ENCODE results near the gene MEG3. TPM values are rescaled to one million over a fixed set of nuclear protein-coding genes. Genes with fewer than 3 reads are reported as not detected.
A peak's percentile ranks its signal among the peaks of the same experiment; 100 is the strongest.

MEG3 gene
- polyA plus RNA-seq, 1 donor from 2014 or later = not detected

DNA sequence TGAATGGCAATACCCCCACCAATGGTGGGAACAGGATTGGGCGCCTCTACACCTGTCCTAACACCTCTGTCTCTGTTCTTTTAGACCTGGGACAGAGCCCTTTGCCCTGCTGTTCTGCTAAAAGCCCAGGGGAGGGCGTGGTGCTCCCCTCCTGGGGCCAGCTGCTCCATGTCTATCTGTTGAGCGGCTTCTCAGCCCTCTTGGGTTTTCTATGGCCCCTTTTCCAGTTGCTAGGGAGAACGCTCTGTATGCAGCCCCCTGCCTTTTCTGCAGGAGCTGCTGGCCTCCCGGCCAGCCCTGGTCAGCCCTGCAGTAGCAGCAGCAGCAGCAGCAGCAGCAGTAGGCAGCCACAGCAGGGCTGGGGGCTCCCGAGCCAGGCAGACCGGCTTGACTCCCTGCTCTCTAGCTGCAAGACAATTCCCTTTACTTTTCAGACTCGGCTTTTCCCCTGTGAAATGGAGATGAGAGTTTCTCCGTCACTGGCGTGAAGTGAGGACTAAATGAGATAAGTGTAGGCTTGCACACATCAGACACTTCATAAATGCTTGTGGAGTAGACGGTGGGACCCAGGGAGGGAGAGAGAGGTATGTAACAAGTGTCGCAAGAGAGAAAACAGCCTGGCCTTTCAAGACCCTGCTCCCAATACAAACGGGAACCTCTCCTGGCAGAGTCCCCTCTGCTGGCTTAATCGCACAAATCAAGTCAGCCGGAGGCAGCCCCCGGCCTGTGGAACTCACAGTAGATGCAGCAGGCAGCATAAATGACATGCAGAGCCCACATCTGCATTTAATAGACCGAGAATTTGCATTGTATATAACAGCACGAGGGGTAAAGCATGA lies 76.6 kb downstream of the MEG3 start:
- Histone ChIP-seq H3F3A (ENCODE audit: insufficient read depth, low read length, poor library complexity, severe bottlenecking) (no peaks in the 10 kb centered on the region), H4K20me1 (ENCODE audit: insufficient read depth) (no peaks in the 10 kb centered on the region), H3K4me2 (ENCODE audit: low read length) (peak overlapping the region; percentile 41), H3K36me3 (ENCODE audit: insufficient read depth, low read length) (no peaks in the 10 kb centered on the region), H3K27ac (ENCODE audit: low read length) (peak overlapping the region; percentile 72), H3K4me3 (ENCODE audit: low read length) (peak overlapping the region; percentile 50), H3K9me2 (ENCODE audit: insufficient read depth, low read length) (no peaks in the 10 kb centered on the region), H3K9ac (ENCODE audit: low read length) (peak overlapping the region; percentile 56), H3K9me3 (ENCODE audit: low read length) (no peaks in the 10 kb centered on the region), H3K27me3 (ENCODE audit: insufficient read depth, low read depth, low read length) (no peaks in the 10 kb centered on the region), H3K79me2 (replicated peaks; ENCODE audit: insufficient read depth, low read length) (no peaks in the 10 kb centered on the region), H2AFZ (ENCODE audit: low read depth, low read length) (no peak overlapping the region)
- TF ChIP-seq, protein P1, sequence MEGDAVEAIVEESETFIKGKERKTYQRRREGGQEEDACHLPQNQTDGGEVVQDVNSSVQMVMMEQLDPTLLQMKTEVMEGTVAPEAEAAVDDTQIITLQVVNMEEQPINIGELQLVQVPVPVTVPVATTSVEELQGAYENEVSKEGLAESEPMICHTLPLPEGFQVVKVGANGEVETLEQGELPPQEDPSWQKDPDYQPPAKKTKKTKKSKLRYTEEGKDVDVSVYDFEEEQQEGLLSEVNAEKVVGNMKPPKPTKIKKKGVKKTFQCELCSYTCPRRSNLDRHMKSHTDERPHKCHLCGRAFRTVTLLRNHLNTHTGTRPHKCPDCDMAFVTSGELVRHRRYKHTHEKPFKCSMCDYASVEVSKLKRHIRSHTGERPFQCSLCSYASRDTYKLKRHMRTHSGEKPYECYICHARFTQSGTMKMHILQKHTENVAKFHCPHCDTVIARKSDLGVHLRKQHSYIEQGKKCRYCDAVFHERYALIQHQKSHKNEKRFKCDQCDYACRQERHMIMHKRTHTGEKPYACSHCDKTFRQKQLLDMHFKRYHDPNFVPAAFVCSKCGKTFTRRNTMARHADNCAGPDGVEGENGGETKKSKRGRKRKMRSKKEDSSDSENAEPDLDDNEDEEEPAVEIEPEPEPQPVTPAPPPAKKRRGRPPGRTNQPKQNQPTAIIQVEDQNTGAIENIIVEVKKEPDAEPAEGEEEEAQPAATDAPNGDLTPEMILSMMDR (IDR thresholded peaks at IDR 0.05; ENCODE audit: poor library complexity, severe bottlenecking) = peak; percentile 40
- TF ChIP-seq EP300 (conservative IDR thresholded peaks at IDR 0.05; ENCODE audit: poor library complexity, severe bottlenecking) (peak; percentile 22), SMC3 (conservative IDR thresholded peaks at IDR 0.05; ENCODE audit: poor library complexity) (peak; percentile 68), EZH2 (IDR thresholded peaks at IDR 0.05; ENCODE audit: borderline replicate concordance, insufficient read depth, low read length, poor library complexity, severe bottlenecking) (no peak), POLR2AphosphoS5 (IDR thresholded peaks at IDR 0.05) (peak; percentile 16), RAD21 (conservative IDR thresholded peaks at IDR 0.05) (peak; percentile 57), MXI1 (conservative IDR thresholded peaks at IDR 0.05; ENCODE audit: poor library complexity, severe bottlenecking) (no peak), REST (IDR thresholded peaks at IDR 0.05; ENCODE audit: borderline replicate concordance) (no peak), TAF1 (IDR thresholded peaks at IDR 0.05; ENCODE audit: low read depth) (no peak)

- Histone ChIP-seq H3K9me2 (ENCODE audit: insufficient read depth, low read length) (no peaks in the 10 kb centered on the region), H3K9ac (ENCODE audit: low read length) (peak overlapping the region; percentile 56), H3K36me3 (ENCODE audit: insufficient read depth, low read length) (no peaks in the 10 kb centered on the region), H3K4me2 (ENCODE audit: low read length) (peak overlapping the region; percentile 41), H3K27me3 (ENCODE audit: insufficient read depth, low read depth, low read length) (no peaks in the 10 kb centered on the region), H3K79me2 (replicated peaks; ENCODE audit: insufficient read depth, low read length) (no peaks in the 10 kb centered on the region), H2AFZ (ENCODE audit: low read depth, low read length) (no peak overlapping the region), H3F3A (ENCODE audit: insufficient read depth, low read length, poor library complexity, severe bottlenecking) (no peaks in the 10 kb centered on the region), H4K20me1 (ENCODE audit: insufficient read depth) (no peaks in the 10 kb centered on the region), H3K4me3 (ENCODE audit: low read length) (peak overlapping the region; percentile 50), H3K9me3 (ENCODE audit: low read length) (no peaks in the 10 kb centered on the region), H3K27ac (ENCODE audit: low read length) (peak overlapping the region; percentile 72)
- TF ChIP-seq MXI1 (conservative IDR thresholded peaks at IDR 0.05; ENCODE audit: poor library complexity, severe bottlenecking) (no peak), SMC3 (conservative IDR thresholded peaks at IDR 0.05; ENCODE audit: poor library complexity) (no peak), REST (IDR thresholded peaks at IDR 0.05; ENCODE audit: borderline replicate concordance) (no peak), EZH2 (IDR thresholded peaks at IDR 0.05; ENCODE audit: borderline replicate concordance, insufficient read depth, low read length, poor library complexity, severe bottlenecking) (no peak), EP300 (conservative IDR thresholded peaks at IDR 0.05; ENCODE audit: poor library complexity, severe bottlenecking) (no peak), POLR2AphosphoS5 (IDR thresholded peaks at IDR 0.05) (no peak), TAF1 (IDR thresholded peaks at IDR 0.05; ENCODE audit: low read depth) (no peak), RAD21 (conservative IDR thresholded peaks at IDR 0.05) (no peak)
- TF ChIP-seq, protein P1 (IDR thresholded peaks at IDR 0.05; ENCODE audit: poor library complexity, severe bottlenecking) = no peak
Measured at GRCh38 chr14:100903134-100903468, 77.2 kb downstream of the MEG3 start.

Measured in neural cell (in vitro differentiated cells).